Caco-2 (cell line): ENCODE measurements around the gene CRYGC. TPM values are rescaled to one million over a fixed set of nuclear protein-coding genes. Genes with fewer than 3 reads are reported as not detected.

Source experiments
- BruUV-seq: library from RNA; stranded (reverse); fragments of 400-500 nt; replicated peaks from 2 replicates; lab custom pipeline; 2021; lab: Mats Ljungman, UMichigan
- CTCF ChIA-PET: fragments of 300-600 bp; sonication (Branson Sonifier 250); formaldehyde crosslinking; loops from one replicate; lab custom pipeline; 2022; ENCODE audit warnings: antibody characterized with exemption; lab: Charles Lee
- POLR2A ChIA-PET: fragments of 300-600 bp; sonication (Branson Sonifier 250); formaldehyde crosslinking; loops from one replicate; lab custom pipeline; 2022; ENCODE audit warnings: antibody characterized with exemption; lab: Charles Lee
- DNase-seq, 2 experiments: peaks; one replicate each; pipeline versions ENCODE4 v3.0.0 to v3.0.0-alpha.2; 2020 to 2022
- H3K27me3 ChIP-seq: replicated peaks from 2 replicates; pipeline ENCODE4 v1.6.0; 2011; ENCODE audit warnings: low read length; ENCODE audit not compliant: control insufficient read depth, insufficient read depth
- H3K36me3 ChIP-seq: 2 replicates; pipeline ENCODE4 v1.5.1; 2011; ENCODE audit warnings: low read length; ENCODE audit not compliant: control insufficient read depth, insufficient read depth
- H3K4me1 ChIP-seq: fragments of 250-450 bp; sonication (Bioruptor Pico); 2 replicates; pipeline ENCODE4 v1.5.1; 2020; ENCODE audit warnings: mild to moderate bottlenecking
- H3K4me3 ChIP-seq: 2 replicates; pipeline ENCODE4 v1.5.1; 2011; ENCODE audit warnings: low read depth, mild to moderate bottlenecking, control low read depth, low read length
- H3K9me3 ChIP-seq: fragments of 250-450 bp; sonication (Bioruptor Pico); 2 replicates; pipeline ENCODE4 v1.5.1; 2020; ENCODE audit warnings: mild to moderate bottlenecking, moderate library complexity
- H3K27ac Mint-ChIP-seq: one replicate; pipeline ENCODE4 v1.8.0; 2022; ENCODE audit warnings: mixed read lengths; ENCODE audit not compliant: unreplicated experiment
- H3K27me3 Mint-ChIP-seq: one replicate; pipeline ENCODE4 v1.8.0; 2022; ENCODE audit warnings: mixed read lengths; ENCODE audit not compliant: insufficient read depth, unreplicated experiment
- H3K36me3 Mint-ChIP-seq: one replicate; pipeline ENCODE4 v1.8.0; 2022; ENCODE audit warnings: mild to moderate bottlenecking, mixed read lengths; ENCODE audit not compliant: insufficient read depth, unreplicated experiment
- H3K4me1 Mint-ChIP-seq: one replicate; pipeline ENCODE4 v1.8.0; 2022; ENCODE audit warnings: low read depth, mixed read lengths; ENCODE audit not compliant: unreplicated experiment
- H3K4me3 Mint-ChIP-seq: one replicate; pipeline ENCODE4 v1.8.0; 2022; ENCODE audit warnings: mild to moderate bottlenecking, moderate library complexity, mixed read lengths; ENCODE audit not compliant: unreplicated experiment
- H3K9me3 Mint-ChIP-seq: one replicate; pipeline ENCODE4 v1.8.0; 2022; ENCODE audit warnings: mixed read lengths; ENCODE audit not compliant: unreplicated experiment
- CTCF ChIP-seq, 2 experiments: fragments of 200-600 bp in 1 of 2; IDR thresholded peaks; 1 replicate in 1 of 2; 2 replicates in 1 of 2; pipeline versions ENCODE4 v1.5.1 to v1.8.0; 2011 to 2022; ENCODE audit warnings: antibody characterized with exemption in 1 of 2, control low read depth in 1 of 2, inconsistent platforms in 1 of 2, low read depth in 1 of 2, low read length in 1 of 2, mild to moderate bottlenecking in 1 of 2, moderate library complexity in 1 of 2; ENCODE audit not compliant: insufficient read depth in 1 of 2, severe bottlenecking in 1 of 2, unreplicated experiment in 1 of 2
- intact Hi-C: fragments of 100-400 bp; cut with micrococcal nuclease; formaldehyde crosslinking; loops from one replicate; pipeline ENCODE4 v1.10.0; 2022; ENCODE audit not compliant: unreplicated experiment
- total RNA-seq: library from RNA; stranded (reverse); gene quantifications from 2 replicates; pipeline ENCODE4 v1.2.3, GENCODE V29; 2022

The CRYGC gene
- total RNA-seq, 1 experiment from 2014 or later: not detected

- Mint-ChIP-seq H3K36me3 (no peaks in the 10 kb centered on the region), H3K9me3 (no peaks in the 10 kb centered on the region), H3K27me3 (no peaks in the 10 kb centered on the region), H3K4me3 (no peak overlapping the region), H3K4me1 (peaks cover 12% of the 10 kb centered on the region), H3K27ac (no peak overlapping the region)
- Histone ChIP-seq H3K4me3 (no peak overlapping the region), H3K36me3 (no peaks in the 10 kb centered on the region), H3K27me3 (no peaks in the 10 kb centered on the region), H3K4me1 (peaks cover 16% of the 10 kb centered on the region), H3K9me3 (no peaks in the 10 kb centered on the region)
- DNase-seq: no peak
- intact Hi-C loops: no loop called here
- no peak for TF ChIP-seq CTCF (IDR thresholded peaks at IDR 0.05; ENCODE audit: insufficient read depth in 1 of 2, low read depth in 1 of 2, low read length in 1 of 2, severe bottlenecking in 1 of 2, unreplicated experiment in 1 of 2)
- ChIA-PET CTCF (interaction anchor here (0.9 kb wide), 1 partner anchor 11 kb away, joined by 4 read pairs; no protein-coding TSS in a partner anchor), POLR2A (no interaction called here)
- BruUV-seq: no TSS peak
These were observed 39.2 kb downstream of the CRYGC start for GRCh38 chr2:208090420-208090819.

DNA sequence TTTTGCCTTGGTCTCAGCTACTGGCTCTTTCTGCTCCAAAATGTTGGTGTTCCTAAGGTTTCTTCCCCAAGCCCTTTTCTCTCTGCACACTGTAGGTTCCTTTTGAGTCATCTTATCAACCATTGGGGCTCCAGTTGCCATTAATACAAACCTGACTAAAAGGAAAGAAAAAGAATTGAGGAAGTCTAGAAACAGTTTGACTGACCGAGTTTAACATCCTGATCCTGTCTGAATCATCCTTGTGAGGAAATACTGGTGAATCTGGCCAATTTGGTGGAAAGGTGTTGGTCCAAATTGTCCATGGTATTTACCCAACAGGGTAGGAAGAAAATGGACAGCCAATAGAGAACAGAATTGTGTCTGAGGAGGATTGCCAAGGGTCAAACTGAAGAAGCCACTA is 43.6 kb downstream of the CRYGC start:
- DNase-seq: no peak
- Mint-ChIP-seq H3K27me3 (peaks cover 2% of the 10 kb centered on the region), H3K36me3 (no peaks in the 10 kb centered on the region), H3K4me1 (no peaks in the 10 kb centered on the region), H3K9me3 (peaks cover 10% of the 10 kb centered on the region), H3K4me3 (no peak overlapping the region), H3K27ac (no peak overlapping the region)
- TF ChIP-seq CTCF (IDR thresholded peaks at IDR 0.05; ENCODE audit: insufficient read depth in 1 of 2, low read depth in 1 of 2, low read length in 1 of 2, severe bottlenecking in 1 of 2, unreplicated experiment in 1 of 2): no peak
- Histone ChIP-seq H3K4me1 (no peaks in the 10 kb centered on the region), H3K4me3 (no peak overlapping the region), H3K27me3 (no peaks in the 10 kb centered on the region), H3K36me3 (no peaks in the 10 kb centered on the region), H3K9me3 (no peaks in the 10 kb centered on the region)
- no TSS peak for BruUV-seq
- ChIA-PET CTCF (no interaction called here), POLR2A (no interaction called here)
- intact Hi-C loops: no loop called here

DNA sequence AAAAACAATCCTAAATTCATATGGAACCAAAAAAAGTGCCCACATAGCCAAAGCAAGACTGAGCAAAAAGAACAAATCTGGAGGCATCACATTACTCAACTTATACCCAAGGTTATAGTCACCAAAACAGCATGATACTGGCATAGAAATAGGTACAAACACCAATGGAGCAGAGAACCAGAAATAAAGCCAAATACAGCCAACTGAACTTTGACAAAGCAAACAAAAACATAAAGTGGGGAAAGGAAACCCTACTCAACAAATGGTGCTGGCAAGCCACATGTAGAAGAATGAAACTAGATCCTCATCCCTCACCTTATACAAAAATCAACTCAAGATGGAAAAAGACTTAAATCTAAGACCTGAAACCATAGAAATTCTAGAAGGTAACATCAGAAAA is 45.8 kb downstream of the CRYGC start:
- Mint-ChIP-seq H3K4me1 (peaks cover 9% of the 10 kb centered on the region), H3K4me3 (no peak overlapping the region), H3K27me3 (peaks cover 2% of the 10 kb centered on the region), H3K27ac (no peak overlapping the region), H3K36me3 (no peaks in the 10 kb centered on the region), H3K9me3 (peaks cover 20% of the 10 kb centered on the region)
- no TSS peak for BruUV-seq
- DNase-seq: no peak
- H3K4me1 ChIP-seq: 0 out of 2 replicates have a peak, but pooled peaks cover 3% of the 10 kb centered on the region
- H3K36me3 ChIP-seq: no peaks in the 10 kb centered on the region
- H3K4me3 ChIP-seq: no peak overlapping the region
- no peaks in the 10 kb centered on the region; the same call in 1 of the 2 replicates for H3K9me3 ChIP-seq
- no peak for TF ChIP-seq CTCF (IDR thresholded peaks at IDR 0.05; ENCODE audit: insufficient read depth in 1 of 2, low read depth in 1 of 2, low read length in 1 of 2, severe bottlenecking in 1 of 2, unreplicated experiment in 1 of 2)
- POLR2A ChIA-PET: no interaction called here
- CTCF ChIA-PET: no interaction called here
- intact Hi-C loops: no loop called here
- H3K27me3 ChIP-seq: no peaks in the 10 kb centered on the region

Other genes with a start within 250 kb of the CRYGC start
- gene PLEKHM3, start 104.3 kb downstream of the CRYGC start, total RNA-seq: 8.8 and 9.3 TPM in 2 replicates
- not detected in 2 replicates for gene CRYGD, start 5.3 kb downstream of the CRYGC start, total RNA-seq
- not detected in 2 replicates for gene CRYGB, start 16.3 kb upstream of the CRYGC start, total RNA-seq
- not detected in 2 replicates for gene CRYGA, start 33.8 kb upstream of the CRYGC start, total RNA-seq
- gene C2orf80, start 60.2 kb upstream of the CRYGC start, total RNA-seq: not detected in 2 replicates
- gene IDH1, start 125.2 kb upstream of the CRYGC start, total RNA-seq: 265 and 293 TPM in 2 replicates
- 27.9 and 31.2 TPM in 2 replicates for gene PIKFYVE, start 136.4 kb upstream of the CRYGC start, total RNA-seq